Lower lobe of right lung (tissue), 2 donors: ENCODE measurements around the gene TNIK. TPM values are rescaled to one million over a fixed set of nuclear protein-coding genes. Genes with fewer than 3 reads are reported as not detected.
"Not testable (repeated sequence)": the region's sequence is repeated elsewhere in the genome, so short reads cannot be mapped to it uniquely, and the experiment has no call there.

Source experiments
- ATAC-seq, 2 donors: fragments of 200-7000 bp; cut with Tn5 transposase; one replicate each; pipeline ENCODE4 v1.9.1; 2020 to 2022; ENCODE audit warnings: mild to moderate bottlenecking in 2 of 2, moderate library complexity in 2 of 2
- DNase-seq: peaks from one replicate; pipeline ENCODE4 v3.0.0-alpha.2; 2020
- H3K27ac ChIP-seq: fragments of 200-600 bp; one replicate; pipeline ENCODE4 v1.8.0; 2022
- H3K27me3 ChIP-seq: fragments of 200-600 bp; one replicate; pipeline ENCODE4 v1.8.0; 2022; ENCODE audit warnings: low read depth
- H3K36me3 ChIP-seq: fragments of 200-600 bp; one replicate; pipeline ENCODE4 v1.8.0; 2022; ENCODE audit warnings: mild to moderate bottlenecking
- H3K4me1 ChIP-seq: fragments of 200-600 bp; one replicate; pipeline ENCODE4 v1.8.0; 2022
- H3K4me3 ChIP-seq: fragments of 200-600 bp; one replicate; pipeline ENCODE4 v1.8.0; 2022; ENCODE audit warnings: mild to moderate bottlenecking
- H3K9me3 ChIP-seq: fragments of 200-600 bp; one replicate; pipeline ENCODE4 v1.8.0; 2022
- CTCF ChIP-seq: fragments of 200-600 bp; IDR thresholded peaks from one replicate; pipeline ENCODE4 v1.8.0; 2022; ENCODE audit warnings: antibody characterized with exemption, mild to moderate bottlenecking
- intact Hi-C: fragments of 100-400 bp; cut with DNase I; formaldehyde crosslinking; loops from one replicate; pipeline ENCODE4 v1.11.0; 2022
- total RNA-seq: library from RNA; stranded (reverse); fragmentation: NEBNext Ultra II Directional; extraction: Animal tissue kit (Norgen Biotek cat#: 25700); gene quantifications from one replicate; pipeline ENCODE4 v1.2.1, GENCODE V29; 2021
- donor health status: DM: no; HTN: yes; CAD: no; lungs with severe emphysema.

The TNIK gene
- total RNA-seq, 1 donor from 2014 or later, result 29.3 TPM

DNA sequence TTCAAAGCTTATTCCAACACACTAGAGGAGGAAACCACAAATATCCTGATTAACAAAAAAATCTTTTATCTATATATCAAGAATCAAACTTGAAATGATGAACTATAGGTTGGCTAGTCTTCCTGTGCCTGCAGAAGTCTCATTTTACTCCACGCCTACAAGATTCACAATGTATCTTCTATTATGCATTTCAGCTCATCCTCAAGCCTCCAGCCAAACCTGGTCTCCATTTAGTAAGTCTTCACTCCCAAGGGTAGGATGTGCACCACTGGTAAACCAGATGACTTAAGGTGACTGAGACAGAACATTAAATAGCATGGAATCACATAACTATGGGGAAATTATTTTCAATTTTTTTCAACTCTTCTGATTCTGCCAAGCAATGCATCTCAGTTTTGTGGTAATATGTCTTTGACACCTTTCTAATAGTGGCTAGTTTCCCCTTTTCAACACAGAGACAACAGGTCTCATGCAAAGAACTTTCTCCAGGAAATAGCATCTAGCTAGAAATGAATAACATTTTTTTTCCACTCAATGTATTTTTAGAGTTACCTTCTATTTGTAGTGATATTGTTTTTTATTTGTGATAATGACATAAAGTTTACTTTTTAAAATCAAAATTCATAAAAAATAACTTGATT, 166.9 kb downstream of the TNIK start:
- intact Hi-C loops, result no loop called here
- Histone ChIP-seq H3K9me3 (no peaks in the 10 kb centered on the region), H3K36me3 (no peaks in the 10 kb centered on the region), H3K4me1 (peaks cover 10% of the 10 kb centered on the region), H3K27me3 (no peaks in the 10 kb centered on the region), H3K4me3 (no peak overlapping the region), H3K27ac (no peak overlapping the region)
- no peak for TF ChIP-seq CTCF
- ATAC-seq (no peak), DNase-seq (no peak)

DNA sequence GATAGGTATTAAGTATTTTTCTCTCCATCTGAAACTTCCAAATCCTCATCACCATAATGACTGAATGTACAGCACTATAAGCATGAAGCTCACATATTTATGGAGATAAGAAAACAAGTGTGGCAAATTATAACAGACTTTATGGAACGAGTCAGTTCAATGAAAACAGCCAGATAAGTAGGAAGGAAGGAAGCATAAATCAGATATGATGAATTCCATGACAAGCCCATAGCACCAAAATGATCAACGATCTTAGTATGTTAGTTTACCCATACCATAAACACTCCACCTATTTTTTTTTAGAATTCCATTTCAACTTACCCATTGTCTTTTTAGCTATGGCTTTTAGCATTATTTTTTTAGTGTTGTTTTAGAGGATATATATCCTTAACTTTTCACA, 169.5 kb downstream of the TNIK start:
- TF ChIP-seq CTCF, result no peak
- intact Hi-C loops, result no loop called here
- ATAC-seq, result no peak

GRCh38 chr3:171289291-171289690, 170.9 kb downstream of the TNIK start:
- DNase-seq, result no peak
- Histone ChIP-seq H3K9me3 (no peaks in the 10 kb centered on the region), H3K4me1 (peaks cover 5% of the 10 kb centered on the region), H3K36me3 (no peaks in the 10 kb centered on the region), H3K4me3 (no peak overlapping the region), H3K27ac (no peak overlapping the region), H3K27me3 (no peaks in the 10 kb centered on the region)
- no peak for ATAC-seq
- no peak for TF ChIP-seq CTCF
- intact Hi-C loops, result no loop called here

More for the DNA sequence above, 169.5 kb downstream of the TNIK start:
- Histone ChIP-seq H3K27me3 (no peaks in the 10 kb centered on the region), H3K9me3 (no peaks in the 10 kb centered on the region), H3K27ac (no peak overlapping the region), H3K4me3 (no peak overlapping the region), H3K36me3 (no peaks in the 10 kb centered on the region), H3K4me1 (peaks cover under 1% of the 10 kb centered on the region)
- DNase-seq, result no peak

DNA sequence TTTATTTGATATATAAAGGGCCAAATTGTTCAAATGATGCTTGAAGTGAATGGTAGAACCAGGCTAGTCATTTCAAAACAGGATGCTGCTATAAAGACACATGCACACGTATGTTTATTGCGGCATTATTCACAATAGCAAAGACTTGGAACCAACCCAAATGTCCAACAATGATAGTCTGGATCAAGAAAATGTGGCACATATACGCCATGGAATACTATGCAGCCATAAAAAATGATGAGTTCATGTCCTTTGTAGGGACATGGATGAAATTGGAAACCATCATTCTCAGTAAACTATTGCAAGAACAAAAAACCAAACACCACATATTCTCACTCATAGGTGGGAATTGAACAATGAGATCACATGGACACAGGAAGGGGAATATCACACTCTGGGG, 172.4 kb downstream of the TNIK start:
- peaks cover 10% of the 10 kb centered on the region for H3K4me1 ChIP-seq
- H3K36me3 ChIP-seq, H3K9me3 ChIP-seq, H3K4me3 ChIP-seq, DNase-seq, H3K27ac ChIP-seq, H3K27me3 ChIP-seq, ATAC-seq, intact Hi-C loops: not testable (repeated sequence)

- no peak overlapping the region for H3K4me3 ChIP-seq
- no peaks in the 10 kb centered on the region for H3K27me3 ChIP-seq
- no peak overlapping the region for H3K27ac ChIP-seq
- intact Hi-C loops, result no loop called here
- DNase-seq (no peak), ATAC-seq (peak; percentile 66 to 82)
- no peaks in the 10 kb centered on the region for H3K9me3 ChIP-seq
- TF ChIP-seq CTCF, result no peak
- no peaks in the 10 kb centered on the region for H3K36me3 ChIP-seq
- peaks cover 11% of the 10 kb centered on the region for H3K4me1 ChIP-seq
Measured at GRCh38 chr3:171286580-171287249, 173.5 kb downstream of the TNIK start.

- H3K36me3 ChIP-seq, result no peaks in the 10 kb centered on the region
- H3K9me3 ChIP-seq, result no peaks in the 10 kb centered on the region
- TF ChIP-seq CTCF, result no peak
- H3K4me3 ChIP-seq, result no peak overlapping the region
- H3K27me3 ChIP-seq, result no peaks in the 10 kb centered on the region
- no peak for DNase-seq
- intact Hi-C loops, result no loop called here
- ATAC-seq, result no peak
- H3K27ac ChIP-seq, result no peak overlapping the region
- H3K4me1 ChIP-seq, result peaks cover 11% of the 10 kb centered on the region
Measured at GRCh38 chr3:171285287-171285686, 174.9 kb downstream of the TNIK start.
